Measurements from ENCODE around the gene ZFAND5. TPM values are rescaled to one million over a fixed set of nuclear protein-coding genes. Genes with fewer than 3 reads are reported as not detected.

ZFAND5 gene
- total and polyA plus RNA-seq, 2 of the 13 experiments (the other 11 are each of a cell fraction or from before 2014, with no cell fraction given), result 53.4 to 60.2 TPM

- TF ChIP-seq ZBTB25 (CRISPR knock-in tag; IDR thresholded peaks at IDR 0.05) (peak; percentile 77; the same call in 1 of the 2 replicates), AKNA (CRISPR knock-in tag; IDR thresholded peaks at IDR 0.05; ENCODE audit: borderline replicate concordance) (no peak), NR2F2 (IDR thresholded peaks at IDR 0.05; ENCODE audit: borderline replicate concordance, low read depth) (peak; percentile 44; the same call in 1 of the 2 replicates), SRY (CRISPR knock-in tag; IDR thresholded peaks at IDR 0.05) (no peak; the same call in 1 of the 2 replicates), ZNF782 (CRISPR knock-in tag; IDR thresholded peaks at IDR 0.05; ENCODE audit: borderline replicate concordance) (no peak), ZNF142 (CRISPR knock-in tag; IDR thresholded peaks at IDR 0.05) (no peak), ZNF136 (CRISPR knock-in tag; IDR thresholded peaks at IDR 0.05; ENCODE audit: low read depth) (no peak), SRSF1 (optimal IDR thresholded peaks at IDR 0.05; ENCODE audit: low read depth, low read length) (peak; percentile 97), ZNF772 (CRISPR knock-in tag; IDR thresholded peaks at IDR 0.05) (peak; percentile 87), ZNF326 (CRISPR knock-in tag; IDR thresholded peaks at IDR 0.05; ENCODE audit: borderline replicate concordance) (no peak), NFE2 (CRISPR knock-in tag; IDR thresholded peaks at IDR 0.05) (peak; percentile 29; the same call in 1 of the 2 replicates), ZNF547 (CRISPR knock-in tag; IDR thresholded peaks at IDR 0.05) (peak; percentile 73), TEAD3 (CRISPR knock-in tag; optimal IDR thresholded peaks at IDR 0.05; ENCODE audit: borderline replicate concordance) (peak; percentile 26), PHF21A (CRISPR knock-in tag; IDR thresholded peaks at IDR 0.05) (0 out of 2 replicates have a peak, but pooled peaks have one; percentile 55), ZBTB20 (CRISPR knock-in tag; IDR thresholded peaks at IDR 0.05; ENCODE audit: borderline replicate concordance, low read depth) (no peak), E2F5 (CRISPR knock-in tag; conservative IDR thresholded peaks at IDR 0.05) (0 out of 2 replicates have a peak, but pooled peaks have one; percentile 10)
Observed at GRCh38 chr9:72364679-72365524, at the start of gene ZFAND5 (continued).

Measured in HepG2 (cell line).